Cerebellar cortex (tissue), 1 donor: Measurements from ENCODE around the gene SPRING1.

Source experiments
- DNase-seq: peaks from one replicate; pipeline ENCODE4 v3.0.0-alpha.2; 2015; ENCODE audit warnings: low spot score

The SPRING1 gene

GRCh38 chr12:116708826-116709756 is 28.8 kb downstream of the SPRING1 start:
- DNase-seq, result peak; percentile 96

- DNase-seq, result no peak
Measured at GRCh38 chr12:116707751-116708150, 30.1 kb downstream of the SPRING1 start.

GRCh38 chr12:116703214-116703795 is 34.6 kb downstream of the SPRING1 start:
- DNase-seq, result peak; percentile 78

DNA sequence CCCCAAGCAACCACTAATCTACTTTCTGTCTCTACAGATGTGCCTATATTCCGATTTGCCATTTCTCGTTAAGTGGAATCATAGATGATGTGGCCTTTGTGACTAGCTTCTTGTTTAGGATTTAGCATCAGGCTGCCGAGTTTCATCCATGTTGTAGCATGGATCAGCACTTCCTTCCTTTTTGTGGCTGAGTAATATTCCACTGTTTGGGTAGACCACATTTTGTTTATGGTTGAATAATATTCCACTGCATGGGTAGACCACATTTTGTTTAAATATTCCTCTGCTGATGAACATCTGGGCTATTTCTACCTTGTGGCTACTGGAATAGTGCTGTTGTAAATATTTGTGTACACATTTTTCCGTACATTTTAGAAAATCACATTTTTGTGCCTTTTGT is 36.4 kb downstream of the SPRING1 start:
- DNase-seq, result no peak

DNA sequence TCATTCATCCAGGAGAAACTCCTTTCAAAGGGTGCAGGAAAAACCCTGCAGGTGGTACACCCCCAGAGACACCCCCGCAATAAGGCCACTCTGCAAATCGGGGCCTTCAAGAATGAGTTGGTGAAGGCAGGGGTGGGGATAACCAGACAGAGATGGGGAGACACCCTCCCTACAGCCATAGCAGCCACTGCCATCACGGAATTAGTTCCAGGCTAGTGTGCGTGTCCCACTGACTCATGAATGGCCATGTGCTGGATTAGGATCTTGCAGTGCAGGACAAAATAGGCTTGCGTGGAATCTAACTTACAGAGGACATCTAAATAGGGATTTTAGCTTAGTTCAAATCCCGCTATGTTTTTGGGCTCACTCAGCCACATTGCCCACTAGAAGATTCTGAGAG is 37.8 kb downstream of the SPRING1 start:
- DNase-seq, result no peak

GRCh38 chr12:116698554-116699075 is 39.3 kb downstream of the SPRING1 start:
- no peak for DNase-seq

DNA sequence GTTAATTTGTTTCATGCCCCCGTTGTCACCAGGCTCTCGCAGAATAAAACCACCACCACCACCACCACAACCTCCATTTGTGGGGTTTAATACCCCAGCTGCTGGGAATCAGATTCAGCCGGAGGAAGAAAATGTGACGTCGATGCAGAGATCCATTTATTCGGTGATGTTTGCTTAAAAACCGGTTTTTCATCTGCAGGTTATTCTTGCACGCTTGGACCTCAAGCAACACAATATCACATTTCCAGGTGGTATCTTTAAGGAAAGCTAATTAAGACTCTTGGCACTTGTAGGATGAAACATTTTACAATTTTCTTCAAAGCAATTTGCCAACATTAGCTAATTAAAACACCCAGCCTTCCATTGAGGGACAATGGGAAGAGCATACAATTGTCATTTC is 39.8 kb downstream of the SPRING1 start:
- no peak for DNase-seq

GRCh38 chr12:116697716-116698115 is 40.2 kb downstream of the SPRING1 start:
- DNase-seq, result no peak

DNA sequence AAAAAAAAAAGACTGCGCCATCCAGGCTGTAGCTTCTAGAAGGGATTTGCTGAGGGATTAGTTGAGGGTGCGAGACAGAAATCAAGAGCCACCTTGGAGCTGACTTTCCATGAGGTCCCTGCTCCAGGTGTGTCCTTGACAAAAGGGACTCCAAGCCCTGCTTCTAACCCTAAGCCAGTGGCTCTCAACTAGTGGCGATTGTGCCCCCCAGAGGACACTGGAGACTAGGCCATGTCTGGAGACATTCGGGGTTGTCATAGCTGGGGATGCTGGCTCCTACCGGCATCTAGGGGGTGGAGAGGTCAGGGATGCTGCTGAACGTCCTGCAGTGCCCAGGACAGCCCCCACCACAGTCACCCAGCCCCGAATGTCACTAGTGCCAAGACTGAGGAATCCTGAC is 40.6 kb downstream of the SPRING1 start:
- DNase-seq, result peak; percentile 63

DNA sequence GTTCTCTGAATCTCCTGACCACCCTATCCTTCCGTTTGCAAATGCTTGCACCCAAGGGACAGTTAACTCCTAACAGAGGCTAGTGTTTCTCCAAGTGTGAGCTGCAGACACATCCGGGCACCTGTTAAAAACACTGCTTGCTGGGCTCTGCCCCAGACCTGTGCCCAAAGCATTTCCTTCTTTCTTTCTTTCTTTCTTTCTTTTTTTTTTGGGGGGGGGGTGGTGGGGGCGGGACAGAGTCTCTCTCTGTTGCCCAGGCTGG is 42.5 kb downstream of the SPRING1 start:
- no peak for DNase-seq

DNA sequence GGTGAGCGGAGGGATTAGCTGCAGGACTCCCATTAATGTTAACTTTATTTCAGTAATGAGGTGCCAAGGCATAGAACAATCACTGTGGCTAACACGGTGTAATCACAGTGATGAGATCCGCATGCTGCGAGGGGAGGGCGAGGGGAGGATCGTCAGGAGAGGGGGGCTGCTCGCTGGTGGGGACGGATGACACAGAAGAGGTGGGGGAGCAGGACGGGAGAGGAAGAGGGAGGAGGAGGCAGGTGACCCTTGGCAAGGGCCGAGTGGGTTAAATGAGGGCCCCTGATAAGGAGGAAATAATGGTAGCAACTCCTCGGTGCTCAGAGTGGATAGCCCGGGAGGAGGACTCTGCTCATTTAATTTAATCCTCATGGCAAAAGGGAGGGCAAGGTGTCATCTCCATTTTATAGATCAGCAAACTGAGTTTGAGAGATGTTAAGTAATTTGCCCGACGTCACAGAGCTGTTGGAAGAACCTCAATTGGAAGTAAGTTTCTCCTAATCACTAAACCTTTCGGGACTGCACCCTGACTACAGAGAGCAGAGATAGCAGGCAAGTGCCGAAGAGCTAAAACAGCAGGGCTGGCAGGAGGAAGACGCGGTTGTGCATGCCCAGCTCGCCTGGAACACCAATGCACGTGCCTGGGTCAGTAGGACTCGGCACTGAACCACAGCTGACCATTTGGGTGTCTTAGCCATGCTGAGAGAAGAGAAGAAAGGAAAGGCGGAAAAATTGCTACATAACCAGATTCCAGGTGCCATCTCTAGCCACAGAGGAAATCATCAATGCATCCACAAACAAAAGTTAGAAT is 43.0 kb downstream of the SPRING1 start:
- DNase-seq, result peak; percentile 40

DNA sequence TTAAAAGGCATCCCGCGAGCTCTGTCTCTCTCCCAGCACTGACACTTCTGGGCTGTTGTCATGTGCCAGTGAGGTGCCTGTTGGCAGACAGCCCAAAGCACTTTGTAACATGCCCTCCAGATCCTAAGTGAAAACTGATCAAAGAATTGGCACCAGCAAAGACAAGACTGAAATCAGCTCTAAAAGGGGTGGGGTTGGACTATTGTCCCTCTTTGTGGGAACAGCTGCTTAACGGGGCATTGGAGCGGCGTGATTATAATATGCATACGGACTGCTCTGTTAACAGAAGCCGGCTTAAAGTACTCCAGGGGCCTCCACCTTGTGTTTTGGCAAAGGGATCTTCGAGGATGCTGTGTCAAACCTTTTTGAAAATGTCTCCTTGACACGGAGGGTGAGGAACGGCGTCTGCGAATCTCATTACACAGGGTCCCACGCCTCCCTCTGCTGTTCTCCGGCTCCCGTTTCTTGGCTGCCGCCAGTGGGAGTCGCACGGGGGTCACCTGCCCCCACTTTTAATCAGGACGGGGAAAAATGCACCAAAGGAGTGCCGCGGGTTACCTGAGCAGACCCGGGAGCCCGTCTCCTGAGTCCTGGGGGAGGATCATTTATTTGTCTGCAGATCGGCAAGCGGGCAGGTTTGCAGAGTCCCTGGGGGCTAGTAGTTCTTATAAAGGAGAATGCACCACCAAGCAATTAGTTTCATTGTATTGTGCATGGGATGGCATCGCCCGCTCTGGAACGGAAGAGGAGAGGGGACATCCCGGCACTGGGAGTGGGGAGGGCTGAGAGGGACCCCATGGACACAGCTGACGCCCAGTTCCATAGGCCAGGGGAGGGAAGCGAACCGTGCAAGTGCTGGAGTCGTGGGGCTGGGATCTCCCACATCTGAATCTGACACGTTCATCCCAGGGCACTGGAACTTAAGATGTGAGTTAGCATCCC is 44.3 kb downstream of the SPRING1 start:
- no peak for DNase-seq

DNA sequence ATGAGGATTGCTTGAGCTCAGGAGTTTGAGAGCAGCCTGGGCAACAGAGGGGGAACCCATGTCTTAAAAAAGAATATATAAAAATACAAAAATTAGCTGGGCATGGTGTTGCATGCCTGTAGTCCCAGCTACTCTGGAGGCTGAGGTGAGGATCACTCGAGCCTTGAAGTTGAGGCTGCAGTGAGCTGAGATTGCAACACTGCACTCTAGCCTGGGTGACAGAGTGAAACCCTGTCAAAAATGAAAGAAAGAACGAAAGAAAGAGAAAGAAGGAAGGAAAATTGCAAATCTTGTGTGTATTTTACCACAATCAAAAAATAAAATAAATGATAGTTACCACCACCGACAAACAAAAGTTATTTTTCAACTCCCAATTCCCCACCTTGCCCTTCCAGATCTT is 45.3 kb downstream of the SPRING1 start:
- no peak for DNase-seq

GRCh38 chr12:116691636-116692035 is 46.2 kb downstream of the SPRING1 start:
- no peak for DNase-seq

DNA sequence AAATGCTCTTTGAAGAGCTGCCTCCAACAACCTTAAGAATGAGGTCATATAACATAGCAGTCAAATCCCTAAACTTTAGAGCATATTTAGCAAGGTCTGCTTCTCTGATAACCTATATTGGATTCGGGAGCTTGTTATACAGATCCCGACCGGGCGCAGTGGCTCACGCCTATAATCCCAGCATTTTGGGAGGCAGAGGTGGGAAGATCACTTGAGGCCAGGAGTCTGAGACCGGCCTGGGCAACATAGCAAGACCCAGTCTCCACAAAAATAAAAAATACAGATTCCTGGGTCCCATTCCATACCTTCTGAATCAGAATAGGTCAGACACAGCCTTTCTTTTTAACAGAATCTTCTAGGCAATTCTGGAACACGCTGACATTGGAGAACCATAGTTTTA is 46.7 kb downstream of the SPRING1 start:
- DNase-seq, result no peak

DNA sequence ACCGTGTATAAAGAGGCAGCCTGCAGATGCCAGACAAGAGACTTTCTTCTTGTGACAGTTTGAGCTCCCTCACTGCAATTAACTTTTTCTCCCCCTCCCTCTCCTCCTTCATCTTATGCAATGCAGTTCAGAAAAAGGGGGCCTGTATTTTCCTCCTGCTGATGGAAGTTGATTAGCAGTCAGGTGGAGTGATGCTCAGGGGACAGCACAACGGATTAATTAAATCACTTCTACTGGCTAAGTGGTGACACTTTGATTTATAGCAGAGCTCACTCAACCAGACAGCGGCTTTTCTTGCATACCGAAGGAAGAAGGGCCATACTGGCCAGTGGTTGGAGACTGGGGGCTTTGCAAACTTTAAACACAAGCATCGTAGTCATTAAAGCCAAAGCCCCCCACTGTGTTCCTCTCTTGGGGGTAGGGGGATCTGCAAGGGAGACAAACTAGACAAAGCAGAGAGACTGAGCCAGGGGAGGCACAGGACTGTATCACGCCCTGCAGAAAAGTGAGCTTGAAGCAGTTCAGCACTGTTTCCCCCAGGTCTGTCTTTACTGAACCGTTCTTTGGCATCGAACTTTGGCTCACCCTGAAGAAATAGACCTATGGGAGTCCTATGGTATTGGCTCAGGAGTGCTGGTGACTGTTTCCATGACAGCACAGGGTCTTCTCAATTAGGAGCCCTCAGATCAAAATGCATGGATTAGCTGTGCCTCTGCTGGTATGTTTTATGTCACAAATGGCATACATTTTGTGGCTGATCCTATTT is 47.7 kb downstream of the SPRING1 start:
- DNase-seq, result no peak

DNA sequence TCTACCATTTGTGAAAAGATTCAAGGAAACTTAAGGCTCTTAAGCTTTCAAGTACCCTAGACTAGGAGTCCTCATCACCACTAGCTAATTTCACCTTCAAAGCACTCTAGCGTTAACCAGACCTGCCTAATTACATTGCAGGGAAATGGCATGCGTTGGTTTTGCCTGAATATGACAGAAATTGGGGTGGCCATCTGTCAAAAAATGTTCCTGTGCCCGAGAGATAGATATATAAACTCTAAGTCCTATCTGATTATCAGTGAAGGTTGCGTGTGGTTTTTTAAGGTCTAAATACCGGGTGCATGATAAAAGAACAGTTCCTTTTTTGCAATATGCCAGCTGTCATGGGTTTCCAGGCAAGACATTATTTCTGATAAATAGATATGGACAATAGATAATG is 48.3 kb downstream of the SPRING1 start:
- DNase-seq, result no peak
